GM23338 (cell line): ENCODE measurements around the gene SARS2.

Experiments
- CREB1 ChIP-seq: fragments of 250-450 bp; sonication (Bioruptor Pico); IDR thresholded peaks from 2 replicates; pipeline ENCODE4 v1.5.0; 2020; ENCODE audit warnings: low read depth, mild to moderate bottlenecking, moderate library complexity
- CTCF ChIP-seq, 2 experiments: fragments of 200-600 bp in 1 of 2; sonication (generic) in 1 of 2; conservative IDR thresholded peaks; 2 replicates each; pipeline versions ENCODE4 v1.5.1 to v1.6.1; 2016 to 2017; ENCODE audit warnings: antibody characterized with exemption in 2 of 2, low read depth in 2 of 2, mild to moderate bottlenecking in 2 of 2, moderate library complexity in 1 of 2
- EZH2 ChIP-seq: fragments of 200-600 bp; sonication (generic); IDR thresholded peaks from one replicate; pipeline ENCODE4 v1.8.0; 2017; ENCODE audit warnings: antibody characterized with exemption, mild to moderate bottlenecking, low read depth; ENCODE audit not compliant: unreplicated experiment
- EZH2phosphoT487 ChIP-seq: fragments of 200-600 bp; sonication (generic); IDR thresholded peaks from one replicate; pipeline ENCODE4 v1.8.1; 2018; ENCODE audit warnings: antibody characterized with exemption; ENCODE audit not compliant: unreplicated experiment
- JUNB ChIP-seq: IDR thresholded peaks from one replicate; pipeline ENCODE4 v1.6.1; 2016; ENCODE audit warnings: antibody characterized with exemption; ENCODE audit not compliant: unreplicated experiment
- NANOG ChIP-seq: IDR thresholded peaks from 2 replicates; pipeline ENCODE4 v1.6.1; 2016; ENCODE audit warnings: antibody characterized with exemption, borderline replicate concordance
- POLR2AphosphoS5 ChIP-seq: IDR thresholded peaks from 2 replicates; pipeline ENCODE4 v1.6.1; 2016; ENCODE audit warnings: antibody characterized with exemption, low read depth
- STAT1 ChIP-seq: IDR thresholded peaks from one replicate; pipeline ENCODE4 v1.6.1; 2016; ENCODE audit warnings: antibody characterized with exemption; ENCODE audit not compliant: unreplicated experiment
- ZNF114 ChIP-seq: fragments of 250-450 bp; sonication (Bioruptor Pico); IDR thresholded peaks from 2 replicates; pipeline ENCODE4 v1.5.0; 2020; ENCODE audit warnings: mild to moderate bottlenecking, moderate library complexity
- ZNF331 ChIP-seq: fragments of 250-450 bp; sonication (Bioruptor Pico); IDR thresholded peaks from 2 replicates; pipeline ENCODE4 v1.5.0; 2020; ENCODE audit warnings: low read depth, mild to moderate bottlenecking, moderate library complexity
- TF ChIP-seq, protein P1 (sequence below): IDR thresholded peaks from one replicate; pipeline ENCODE4 v1.6.1; 2018; ENCODE audit warnings: antibody characterized with exemption; ENCODE audit not compliant: unreplicated experiment
- TF ChIP-seq, protein P2 (sequence below): IDR thresholded peaks from 2 replicates; pipeline ENCODE4 v1.6.1; 2016; ENCODE audit warnings: antibody characterized with exemption

DNA sequence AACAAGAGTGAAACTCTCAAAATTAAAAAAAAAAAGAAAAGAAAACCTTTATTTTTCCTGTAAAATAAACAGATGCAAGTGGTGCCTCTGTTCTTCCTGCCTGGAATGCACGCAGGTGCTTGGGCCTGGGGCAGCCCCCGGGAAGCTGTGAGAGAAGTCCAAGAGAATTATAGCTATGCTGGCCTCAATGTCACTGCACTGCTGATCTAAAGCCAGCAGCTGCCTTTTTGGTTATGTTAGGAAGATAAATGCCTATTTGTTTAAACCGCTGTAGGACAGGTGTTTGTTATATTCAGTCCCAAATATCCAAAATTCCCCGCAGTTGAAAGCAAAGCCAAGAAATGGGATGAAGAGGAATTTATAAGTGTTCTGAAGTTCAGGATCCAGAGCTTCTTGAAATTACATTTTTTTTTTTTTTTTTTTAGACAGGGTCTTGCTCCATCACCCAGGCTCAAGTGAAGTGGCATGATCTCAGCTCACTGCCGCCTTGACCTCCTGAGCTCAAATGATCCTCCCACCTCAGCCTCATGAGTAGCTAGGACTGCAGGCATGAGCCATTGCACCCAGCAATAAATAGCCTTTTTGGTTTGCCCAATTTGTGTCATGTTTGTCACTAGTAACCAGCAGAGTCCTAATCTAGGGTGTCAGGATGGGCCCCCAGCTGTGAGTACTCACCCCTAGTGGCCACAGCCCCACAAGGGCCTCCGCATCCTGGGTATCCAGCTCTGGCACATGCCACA lies 54.7 kb downstream of the SARS2 start:
- TF ChIP-seq CTCF (conservative IDR thresholded peaks at IDR 0.05; ENCODE audit: low read depth in 2 of 2) = peak in 1 of 2 experiments; percentile 21; a peak in 1 of 4 replicates
- TF ChIP-seq, protein P1, sequence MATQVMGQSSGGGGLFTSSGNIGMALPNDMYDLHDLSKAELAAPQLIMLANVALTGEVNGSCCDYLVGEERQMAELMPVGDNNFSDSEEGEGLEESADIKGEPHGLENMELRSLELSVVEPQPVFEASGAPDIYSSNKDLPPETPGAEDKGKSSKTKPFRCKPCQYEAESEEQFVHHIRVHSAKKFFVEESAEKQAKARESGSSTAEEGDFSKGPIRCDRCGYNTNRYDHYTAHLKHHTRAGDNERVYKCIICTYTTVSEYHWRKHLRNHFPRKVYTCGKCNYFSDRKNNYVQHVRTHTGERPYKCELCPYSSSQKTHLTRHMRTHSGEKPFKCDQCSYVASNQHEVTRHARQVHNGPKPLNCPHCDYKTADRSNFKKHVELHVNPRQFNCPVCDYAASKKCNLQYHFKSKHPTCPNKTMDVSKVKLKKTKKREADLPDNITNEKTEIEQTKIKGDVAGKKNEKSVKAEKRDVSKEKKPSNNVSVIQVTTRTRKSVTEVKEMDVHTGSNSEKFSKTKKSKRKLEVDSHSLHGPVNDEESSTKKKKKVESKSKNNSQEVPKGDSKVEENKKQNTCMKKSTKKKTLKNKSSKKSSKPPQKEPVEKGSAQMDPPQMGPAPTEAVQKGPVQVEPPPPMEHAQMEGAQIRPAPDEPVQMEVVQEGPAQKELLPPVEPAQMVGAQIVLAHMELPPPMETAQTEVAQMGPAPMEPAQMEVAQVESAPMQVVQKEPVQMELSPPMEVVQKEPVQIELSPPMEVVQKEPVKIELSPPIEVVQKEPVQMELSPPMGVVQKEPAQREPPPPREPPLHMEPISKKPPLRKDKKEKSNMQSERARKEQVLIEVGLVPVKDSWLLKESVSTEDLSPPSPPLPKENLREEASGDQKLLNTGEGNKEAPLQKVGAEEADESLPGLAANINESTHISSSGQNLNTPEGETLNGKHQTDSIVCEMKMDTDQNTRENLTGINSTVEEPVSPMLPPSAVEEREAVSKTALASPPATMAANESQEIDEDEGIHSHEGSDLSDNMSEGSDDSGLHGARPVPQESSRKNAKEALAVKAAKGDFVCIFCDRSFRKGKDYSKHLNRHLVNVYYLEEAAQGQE = no peak
- no peak for TF ChIP-seq POLR2AphosphoS5
- TF ChIP-seq EZH2phosphoT487 = no peak
- no peak for TF ChIP-seq ZNF114
- TF ChIP-seq, protein P2, sequence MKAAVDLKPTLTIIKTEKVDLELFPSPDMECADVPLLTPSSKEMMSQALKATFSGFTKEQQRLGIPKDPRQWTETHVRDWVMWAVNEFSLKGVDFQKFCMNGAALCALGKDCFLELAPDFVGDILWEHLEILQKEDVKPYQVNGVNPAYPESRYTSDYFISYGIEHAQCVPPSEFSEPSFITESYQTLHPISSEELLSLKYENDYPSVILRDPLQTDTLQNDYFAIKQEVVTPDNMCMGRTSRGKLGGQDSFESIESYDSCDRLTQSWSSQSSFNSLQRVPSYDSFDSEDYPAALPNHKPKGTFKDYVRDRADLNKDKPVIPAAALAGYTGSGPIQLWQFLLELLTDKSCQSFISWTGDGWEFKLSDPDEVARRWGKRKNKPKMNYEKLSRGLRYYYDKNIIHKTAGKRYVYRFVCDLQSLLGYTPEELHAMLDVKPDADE = no peak
- no peak for TF ChIP-seq EZH2
- no peak for TF ChIP-seq JUNB
- no peak for TF ChIP-seq CREB1 (CRISPR knock-in tag)
- TF ChIP-seq NANOG = no peak
- TF ChIP-seq ZNF331 (CRISPR knock-in tag) = no peak
- no peak for TF ChIP-seq STAT1
